Keratinocyte (primary cell): ENCODE results near the gene CD177.
"Not testable (repeated sequence)": the region's sequence is repeated elsewhere in the genome, so short reads cannot be mapped to it uniquely, and the experiment has no call there.

Source experiments
- EZH2 ChIP-seq: IDR thresholded peaks from one replicate; pipeline ENCODE4 v1.6.1; 2012; ENCODE audit warnings: inconsistent platforms, mild to moderate bottlenecking, low read length, moderate library complexity
- TF ChIP-seq, protein P1 (sequence below), 3 experiments: IDR thresholded peaks in 1 of 3; conservative IDR thresholded peaks in 1 of 3; optimal IDR thresholded peaks in 1 of 3; 2 replicates in 2 of 3; 3 replicates in 1 of 3; pipeline versions ENCODE3 to v1.5.1; 2011; ENCODE audit warnings: low read length in 3 of 3, mild to moderate bottlenecking in 3 of 3, moderate library complexity in 2 of 3, control low read depth in 1 of 3, inconsistent platforms in 1 of 3; ENCODE audit not compliant: insufficient read depth in 2 of 3; ENCODE audit errors: extremely low read depth in 1 of 3

- TF ChIP-seq, protein P1, sequence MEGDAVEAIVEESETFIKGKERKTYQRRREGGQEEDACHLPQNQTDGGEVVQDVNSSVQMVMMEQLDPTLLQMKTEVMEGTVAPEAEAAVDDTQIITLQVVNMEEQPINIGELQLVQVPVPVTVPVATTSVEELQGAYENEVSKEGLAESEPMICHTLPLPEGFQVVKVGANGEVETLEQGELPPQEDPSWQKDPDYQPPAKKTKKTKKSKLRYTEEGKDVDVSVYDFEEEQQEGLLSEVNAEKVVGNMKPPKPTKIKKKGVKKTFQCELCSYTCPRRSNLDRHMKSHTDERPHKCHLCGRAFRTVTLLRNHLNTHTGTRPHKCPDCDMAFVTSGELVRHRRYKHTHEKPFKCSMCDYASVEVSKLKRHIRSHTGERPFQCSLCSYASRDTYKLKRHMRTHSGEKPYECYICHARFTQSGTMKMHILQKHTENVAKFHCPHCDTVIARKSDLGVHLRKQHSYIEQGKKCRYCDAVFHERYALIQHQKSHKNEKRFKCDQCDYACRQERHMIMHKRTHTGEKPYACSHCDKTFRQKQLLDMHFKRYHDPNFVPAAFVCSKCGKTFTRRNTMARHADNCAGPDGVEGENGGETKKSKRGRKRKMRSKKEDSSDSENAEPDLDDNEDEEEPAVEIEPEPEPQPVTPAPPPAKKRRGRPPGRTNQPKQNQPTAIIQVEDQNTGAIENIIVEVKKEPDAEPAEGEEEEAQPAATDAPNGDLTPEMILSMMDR (optimal IDR thresholded peaks at IDR 0.05 in 1 of 3, IDR thresholded peaks at IDR 0.05 in 1 of 3, conservative IDR thresholded peaks at IDR 0.05 in 1 of 3; ENCODE audit: extremely low read depth in 1 of 3, insufficient read depth in 2 of 3, low read length in 3 of 3) = not testable (repeated sequence)
- not testable (repeated sequence) for TF ChIP-seq EZH2
Measured at GRCh38 chr19:43377624-43378023, 24.1 kb downstream of the CD177 start.
